GM18873 (cell line): ENCODE results near the gene GRAPL.
"Not testable (repeated sequence)": the region's sequence is repeated elsewhere in the genome, so short reads cannot be mapped to it uniquely, and the experiment has no call there.

Source experiments
- ATAC-seq: cut with Tn5 transposase; IDR thresholded peaks from one replicate; pipeline ENCODE4 v1.9.1; 2021; ENCODE audit warnings: mild to moderate bottlenecking, moderate library complexity, moderate number of reproducible peaks; ENCODE audit not compliant: unreplicated experiment, low FRiP score

GRAPL gene

GRCh38 chr17:19136138-19136537, 8.7 kb downstream of the GRAPL start:
- ATAC-seq = not testable (repeated sequence)

GRCh38 chr17:19136605-19137004, 9.2 kb downstream of the GRAPL start:
- not testable (repeated sequence) for ATAC-seq

- not testable (repeated sequence) for ATAC-seq
Observed at GRCh38 chr17:19137959-19138358, 10.6 kb downstream of the GRAPL start.

GRCh38 chr17:19141366-19142155, 14.2 kb downstream of the GRAPL start:
- ATAC-seq = peak; percentile 42

GRCh38 chr17:19142419-19142818, 15.0 kb downstream of the GRAPL start:
- not testable (repeated sequence) for ATAC-seq

- ATAC-seq = not testable (repeated sequence)
Observed at GRCh38 chr17:19143097-19143777, 15.8 kb downstream of the GRAPL start.

GRCh38 chr17:19144373-19144772, 17.0 kb downstream of the GRAPL start:
- not testable (repeated sequence) for ATAC-seq

GRCh38 chr17:19145471-19145870, 18.1 kb downstream of the GRAPL start:
- ATAC-seq = not testable (repeated sequence)

GRCh38 chr17:19150678-19151615, 23.6 kb downstream of the GRAPL start:
- not testable (repeated sequence) for ATAC-seq

- not testable (repeated sequence) for ATAC-seq
Observed at GRCh38 chr17:19157628-19158027, 30.2 kb downstream of the GRAPL start.

- ATAC-seq = not testable (repeated sequence)
Observed at GRCh38 chr17:19158478-19158877, 31.1 kb downstream of the GRAPL start.

GRCh38 chr17:19158938-19159337, 31.5 kb downstream of the GRAPL start:
- ATAC-seq = not testable (repeated sequence)

GRCh38 chr17:19161308-19162107, 34.1 kb downstream of the GRAPL start:
- ATAC-seq = not testable (repeated sequence)

- not testable (repeated sequence) for ATAC-seq
Observed at GRCh38 chr17:19162384-19163216, 35.2 kb downstream of the GRAPL start.

- ATAC-seq = not testable (repeated sequence)
Observed at GRCh38 chr17:19174422-19174821, 47.0 kb downstream of the GRAPL start.

GRCh38 chr17:19175410-19175809, 48.0 kb downstream of the GRAPL start:
- ATAC-seq = peak; percentile 56

- peak; percentile 81 for ATAC-seq
Observed at GRCh38 chr17:19181040-19181875, 53.9 kb downstream of the GRAPL start.
